H9 (cell line): Measurements from ENCODE around the gene GJB4. TPM values are rescaled to one million over a fixed set of nuclear protein-coding genes. Genes with fewer than 3 reads are reported as not detected.

Experiments used
- DNase-seq: peaks from one replicate; pipeline ENCODE4 v3.0.0-alpha.2; 2017
- H2AFZ ChIP-seq: one replicate; pipeline ENCODE4 v1.6.1; 2013; ENCODE audit warnings: mild to moderate bottlenecking, low read length, control low read depth, moderate library complexity
- H2AK5ac ChIP-seq: 2 replicates; pipeline ENCODE4 v1.6.1; 2013; ENCODE audit warnings: low read length, control low read depth, mixed read lengths; ENCODE audit not compliant: insufficient read length
- H2BK120ac ChIP-seq: one replicate; pipeline ENCODE4 v1.6.1; 2013; ENCODE audit warnings: low read depth, mild to moderate bottlenecking, low read length, control low read depth, inconsistent platforms; ENCODE audit not compliant: poor library complexity, severe bottlenecking
- H2BK12ac ChIP-seq: 2 replicates; pipeline ENCODE4 v1.6.1; 2013; ENCODE audit warnings: low read length, control low read depth, mixed read lengths, low read depth; ENCODE audit not compliant: insufficient read length
- H2BK15ac ChIP-seq: 2 replicates; pipeline ENCODE4 v1.6.1; 2013; ENCODE audit warnings: low read depth, low read length, control low read depth
- H2BK20ac ChIP-seq: one replicate; pipeline ENCODE4 v1.6.1; 2013; ENCODE audit warnings: low read depth, mild to moderate bottlenecking, low read length, control low read depth, inconsistent platforms; ENCODE audit not compliant: poor library complexity, severe bottlenecking
- H2BK5ac ChIP-seq: 2 replicates; pipeline ENCODE4 v1.6.1; 2013; ENCODE audit warnings: low read length, control low read depth, mixed read lengths; ENCODE audit not compliant: insufficient read length
- H3K14ac ChIP-seq: 2 replicates; pipeline ENCODE4 v1.6.1; 2013; ENCODE audit warnings: low read length, control low read depth; ENCODE audit not compliant: insufficient read depth
- H3K18ac ChIP-seq: 2 replicates; pipeline ENCODE4 v1.6.1; 2013; ENCODE audit warnings: low read depth, mild to moderate bottlenecking, mixed read lengths, low read length, control low read depth; ENCODE audit not compliant: insufficient read length
- H3K23ac ChIP-seq: 2 replicates; pipeline ENCODE4 v1.6.1; 2013; ENCODE audit warnings: low read length, control low read depth, mixed read lengths, low read depth; ENCODE audit not compliant: insufficient read length
- H3K23me2 ChIP-seq: 2 replicates; pipeline ENCODE4 v1.6.1; 2013; ENCODE audit warnings: low read depth, mild to moderate bottlenecking, mixed read lengths, low read length, control low read depth; ENCODE audit not compliant: insufficient read length, poor library complexity, severe bottlenecking
- H3K27ac ChIP-seq: 2 replicates; pipeline ENCODE4 v1.5.1; 2013; ENCODE audit warnings: low read length, control low read depth, mixed read lengths, low read depth; ENCODE audit not compliant: insufficient read length
- H3K27me3 ChIP-seq: 2 replicates; pipeline ENCODE4 v1.6.1; 2013; ENCODE audit warnings: low read length, control low read depth, inconsistent platforms; ENCODE audit not compliant: insufficient read depth
- H3K4ac ChIP-seq: 2 replicates; pipeline ENCODE4 v1.6.1; 2013; ENCODE audit warnings: low read depth, mild to moderate bottlenecking, control low read depth, inconsistent platforms, low read length, moderate library complexity
- H3K4me1 ChIP-seq: 2 replicates; pipeline ENCODE4 v1.6.1; 2013; ENCODE audit warnings: low read length, control low read depth, inconsistent platforms; ENCODE audit not compliant: insufficient read depth
- H3K4me2 ChIP-seq: 2 replicates; pipeline ENCODE4 v1.6.1; 2013; ENCODE audit warnings: low read length, control low read depth, mixed read lengths; ENCODE audit not compliant: insufficient read length, insufficient read depth
- H3K56ac ChIP-seq: 2 replicates; pipeline ENCODE4 v1.6.1; 2013; ENCODE audit warnings: low read depth, mild to moderate bottlenecking, mixed read lengths, low read length, control low read depth; ENCODE audit not compliant: insufficient read length
- H3K79me1 ChIP-seq: 2 replicates; pipeline ENCODE4 v1.6.1; 2013; ENCODE audit warnings: low read depth, mild to moderate bottlenecking, moderate library complexity, low read length, control low read depth, inconsistent platforms; ENCODE audit not compliant: insufficient read depth, poor library complexity, severe bottlenecking
- H3K79me2 ChIP-seq: 2 replicates; pipeline ENCODE4 v1.6.1; 2013; ENCODE audit warnings: low read length, control low read depth, inconsistent platforms; ENCODE audit not compliant: insufficient read depth
- H3K9ac ChIP-seq: 2 replicates; pipeline ENCODE4 v1.6.1; 2013; ENCODE audit warnings: low read length, control low read depth, mixed read lengths; ENCODE audit not compliant: insufficient read length; ENCODE audit errors: extremely low read depth
- H3K9me3 ChIP-seq: one replicate; pipeline ENCODE4 v1.6.1; 2013; ENCODE audit warnings: low read depth, low read length, inconsistent platforms; ENCODE audit not compliant: control insufficient read depth
- H3T11ph ChIP-seq: one replicate; pipeline ENCODE4 v1.6.1; 2013; ENCODE audit warnings: mild to moderate bottlenecking, low read length, control low read depth, inconsistent platforms
- H4K20me1 ChIP-seq: one replicate; pipeline ENCODE4 v1.6.1; 2013; ENCODE audit not compliant: control insufficient read depth, insufficient read length, insufficient read depth
- H4K5ac ChIP-seq: 2 replicates; pipeline ENCODE4 v1.6.1; 2013; ENCODE audit warnings: low read depth, mild to moderate bottlenecking, mixed read lengths, low read length, control low read depth; ENCODE audit not compliant: insufficient read length
- H4K8ac ChIP-seq: replicated peaks from 2 replicates; pipeline ENCODE4 v1.6.1; 2013; ENCODE audit warnings: low read length, control low read depth, mixed read lengths, low read depth; ENCODE audit not compliant: insufficient read length
- H4K91ac ChIP-seq: 2 replicates; pipeline ENCODE4 v1.6.1; 2013; ENCODE audit warnings: low read depth, mild to moderate bottlenecking, moderate library complexity, mixed read lengths, low read length, control low read depth; ENCODE audit not compliant: insufficient read length
- H3K27ac Mint-ChIP-seq, 3 experiments: 2 replicates in 2 of 3; 3 replicates in 1 of 3; pipeline ENCODE4 v1.8.0; 2020 to 2021; ENCODE audit warnings: mixed read lengths in 3 of 3, mild to moderate bottlenecking in 1 of 3, moderate library complexity in 1 of 3
- H3K27me3 Mint-ChIP-seq: 2 replicates; pipeline ENCODE4 v1.8.0; 2021; ENCODE audit warnings: low read depth, mild to moderate bottlenecking, moderate library complexity, mixed read lengths
- H3K36me3 Mint-ChIP-seq, 3 experiments: 2 replicates in 2 of 3; 3 replicates in 1 of 3; pipeline ENCODE4 v1.8.0; 2020 to 2021; ENCODE audit warnings: low read depth in 3 of 3, mixed read lengths in 3 of 3; ENCODE audit not compliant: insufficient read depth in 1 of 3
- H3K4me1 Mint-ChIP-seq, 2 experiments: 2 replicates each; pipeline ENCODE4 v1.8.0; 2020; ENCODE audit warnings: mixed read lengths in 2 of 2
- H3K4me3 Mint-ChIP-seq, 2 experiments: 2 replicates in 1 of 2; 3 replicates in 1 of 2; pipeline ENCODE4 v1.8.0; 2020 to 2021; ENCODE audit warnings: mild to moderate bottlenecking in 2 of 2, mixed read lengths in 2 of 2, moderate library complexity in 1 of 2
- H3K9me3 Mint-ChIP-seq, 2 experiments: 2 replicates in 1 of 2; 3 replicates in 1 of 2; pipeline ENCODE4 v1.8.0; 2020; ENCODE audit warnings: mild to moderate bottlenecking in 2 of 2, mixed read lengths in 2 of 2, moderate library complexity in 1 of 2
- WGBS: extraction: QIAGEN DNeasy Blood & Tissue Kit; methylation state at CpG from one replicate; pipeline ENCODE4 v1.1.7; 2013; ENCODE audit warnings: missing lambda C conversion rate, low lambda C conversion rate, mixed read lengths; ENCODE audit not compliant: insufficient read length; ENCODE audit errors: extremely low coverage; 5-methylcytosine and 5-hydroxymethylcytosine counted together
- total RNA-seq: library from RNA; stranded (reverse); gene quantifications from 2 replicates; pipeline ENCODE4 v1.2.1, GENCODE V29; 2021
- TF ChIP-seq, protein P1 (sequence below): fragments of 200-600 bp; sonication (generic); conservative IDR thresholded peaks from 3 replicates; pipeline ENCODE4 v1.8.0; 2021; ENCODE audit warnings: antibody characterized with exemption, mild to moderate bottlenecking

GJB4 gene
- total RNA-seq, 1 experiment from 2014 or later, result not detected

DNA sequence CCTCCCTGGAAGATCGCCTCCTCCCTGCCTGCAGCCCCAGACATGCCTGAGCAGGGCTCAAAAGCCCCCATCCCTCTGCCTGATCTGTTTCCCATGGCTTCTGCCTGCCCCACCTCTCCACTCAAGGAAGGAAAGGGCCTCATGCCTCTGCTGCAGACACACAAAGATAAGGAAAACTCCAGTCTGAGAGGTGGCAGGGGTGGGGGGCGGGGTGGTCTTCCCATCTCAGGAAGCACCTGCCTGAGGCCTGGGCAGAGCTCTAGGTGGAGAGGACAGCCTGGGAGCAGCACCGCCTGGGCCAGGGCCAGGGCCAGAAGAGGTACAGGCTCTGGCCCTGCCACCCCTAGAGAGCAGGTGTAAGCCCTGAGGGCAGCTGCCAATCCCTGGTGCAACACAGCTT, 17.4 kb downstream of the GJB4 start:
- no peaks in the 10 kb centered on the region for H3K4me1 ChIP-seq
- H4K91ac ChIP-seq, result no peak overlapping the region
- H3K4me2 ChIP-seq, result no peak overlapping the region
- Mint-ChIP-seq H3K27me3 (peaks cover 27% of the 10 kb centered on the region), H3K4me1 (peaks cover 3 to 4% of the 10 kb centered on the region in 2 experiments), H3K27ac (no peak overlapping the region), H3K9me3 (no peaks in the 10 kb centered on the region), H3K4me3 (no peak overlapping the region), H3K36me3 (no peaks in the 10 kb centered on the region)
- H3K14ac ChIP-seq, result no peak overlapping the region
- no peaks in the 10 kb centered on the region for H3K79me1 ChIP-seq
- H3K4ac ChIP-seq, result no peak overlapping the region
- no peak overlapping the region for H3T11ph ChIP-seq
- H4K5ac ChIP-seq, result no peak overlapping the region
- H4K20me1 ChIP-seq, result no peaks in the 10 kb centered on the region
- peaks cover 10% of the 10 kb centered on the region for H3K23me2 ChIP-seq
- H3K79me2 ChIP-seq, result no peaks in the 10 kb centered on the region
- no CpG with 5 or more reads among the region's 3 CpGs for WGBS
- peaks cover 4% of the 10 kb centered on the region; the same call in 1 of the 2 replicates for H3K27me3 ChIP-seq
- TF ChIP-seq, protein P1, sequence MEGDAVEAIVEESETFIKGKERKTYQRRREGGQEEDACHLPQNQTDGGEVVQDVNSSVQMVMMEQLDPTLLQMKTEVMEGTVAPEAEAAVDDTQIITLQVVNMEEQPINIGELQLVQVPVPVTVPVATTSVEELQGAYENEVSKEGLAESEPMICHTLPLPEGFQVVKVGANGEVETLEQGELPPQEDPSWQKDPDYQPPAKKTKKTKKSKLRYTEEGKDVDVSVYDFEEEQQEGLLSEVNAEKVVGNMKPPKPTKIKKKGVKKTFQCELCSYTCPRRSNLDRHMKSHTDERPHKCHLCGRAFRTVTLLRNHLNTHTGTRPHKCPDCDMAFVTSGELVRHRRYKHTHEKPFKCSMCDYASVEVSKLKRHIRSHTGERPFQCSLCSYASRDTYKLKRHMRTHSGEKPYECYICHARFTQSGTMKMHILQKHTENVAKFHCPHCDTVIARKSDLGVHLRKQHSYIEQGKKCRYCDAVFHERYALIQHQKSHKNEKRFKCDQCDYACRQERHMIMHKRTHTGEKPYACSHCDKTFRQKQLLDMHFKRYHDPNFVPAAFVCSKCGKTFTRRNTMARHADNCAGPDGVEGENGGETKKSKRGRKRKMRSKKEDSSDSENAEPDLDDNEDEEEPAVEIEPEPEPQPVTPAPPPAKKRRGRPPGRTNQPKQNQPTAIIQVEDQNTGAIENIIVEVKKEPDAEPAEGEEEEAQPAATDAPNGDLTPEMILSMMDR, result no peak
- no peak overlapping the region for H3K23ac ChIP-seq
- no peak for DNase-seq
- no peak overlapping the region for H4K8ac ChIP-seq
- H3K56ac ChIP-seq, result no peak overlapping the region
- H2BK5ac ChIP-seq, result no peak overlapping the region
- no peaks in the 10 kb centered on the region for H3K9me3 ChIP-seq
- H3K27ac ChIP-seq, result no peak overlapping the region
- no peak overlapping the region for H2BK20ac ChIP-seq
- H2AFZ ChIP-seq, result no peak overlapping the region
- H2BK120ac ChIP-seq, result no peak overlapping the region
- H2BK15ac ChIP-seq, result no peak overlapping the region
- no peak overlapping the region for H2AK5ac ChIP-seq
- no peak overlapping the region for H3K18ac ChIP-seq
- no peak overlapping the region for H2BK12ac ChIP-seq
- H3K9ac ChIP-seq, result no peak overlapping the region
